Measurements from ENCODE around the gene GNLY. TPM values are rescaled to one million over a fixed set of nuclear protein-coding genes. Genes with fewer than 3 reads are reported as not detected.

GNLY gene
- total RNA-seq, 2 donors from 2014 or later = 24.0 to 31.8 TPM

- H3K27ac Mint-ChIP-seq = no peak overlapping the region
- no peaks in the 10 kb centered on the region for H3K9me3 Mint-ChIP-seq
- ATAC-seq (no peak), DNase-seq (ENCODE audit: low spot score in 2 of 2) (no peak)
- no peaks in the 10 kb centered on the region for H3K36me3 Mint-ChIP-seq
Observed at GRCh38 chr2:85697716-85698115, 3.6 kb downstream of the GNLY start.

DNA sequence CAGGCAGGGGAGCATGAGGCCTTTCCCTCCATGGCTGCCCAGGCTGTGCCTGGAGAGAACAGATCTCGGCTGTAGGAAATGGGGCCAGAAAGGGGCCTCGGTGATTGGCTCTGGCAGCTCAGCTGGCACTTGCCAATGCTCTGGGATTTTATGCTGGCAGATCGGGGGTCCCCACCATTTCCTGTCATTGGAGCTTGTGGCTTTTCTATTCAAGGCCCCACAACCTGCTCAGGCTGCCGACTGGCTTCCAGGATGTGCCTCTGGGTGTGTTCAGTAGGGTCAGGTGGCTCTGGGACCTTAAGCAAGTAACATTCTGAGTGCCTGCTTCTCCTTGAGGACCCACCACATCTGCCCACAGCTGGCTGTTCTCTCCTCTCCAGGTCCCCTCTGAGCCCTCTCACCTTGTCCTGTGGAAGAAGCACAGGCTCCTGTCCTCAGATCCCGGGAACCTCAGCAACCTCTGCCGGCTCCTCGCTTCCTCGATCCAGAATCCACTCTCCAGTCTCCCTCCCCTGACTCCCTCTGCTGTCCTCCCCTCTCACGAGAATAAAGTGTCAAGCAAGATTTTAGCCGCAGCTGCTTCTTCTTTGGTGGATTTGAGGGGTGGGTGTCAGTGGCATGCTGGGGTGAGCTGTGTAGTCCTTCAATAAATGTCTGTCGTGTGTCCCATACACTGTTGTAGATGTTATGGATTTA lies 4.2 kb downstream of the GNLY start:
- DNase-seq (ENCODE audit: low spot score in 2 of 2) = peak in 1 of 2 donors; percentile 50
- Mint-ChIP-seq H3K27ac (no peak overlapping the region), H3K36me3 (no peaks in the 10 kb centered on the region), H3K9me3 (no peaks in the 10 kb centered on the region)
- no peak for ATAC-seq

- Mint-ChIP-seq H3K27ac (no peak overlapping the region), H3K9me3 (no peaks in the 10 kb centered on the region), H3K36me3 (no peaks in the 10 kb centered on the region)
- DNase-seq (ENCODE audit: low spot score in 2 of 2) (no peak), ATAC-seq (no peak)
Observed at GRCh38 chr2:85698880-85699254, 4.7 kb downstream of the GNLY start.

DNA sequence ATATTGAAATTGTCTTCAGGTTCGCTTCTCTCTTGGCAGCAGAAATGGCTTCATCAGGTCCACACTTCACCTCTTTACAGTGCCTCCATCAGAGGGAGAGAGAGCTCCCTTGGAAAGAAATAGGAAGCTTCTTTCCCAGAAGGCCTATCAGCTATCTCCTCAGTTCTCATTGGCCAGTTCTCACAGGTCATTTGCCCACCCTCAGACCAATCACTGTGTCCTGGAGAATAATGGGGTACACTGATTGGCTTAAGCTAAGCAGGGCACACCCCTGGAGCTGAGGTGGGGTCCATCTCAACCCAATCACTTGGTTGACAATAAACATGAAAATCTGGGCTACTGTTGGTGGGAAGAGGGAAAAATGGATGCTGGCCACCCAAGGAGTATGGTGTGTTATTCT lies 5.2 kb downstream of the GNLY start:
- Mint-ChIP-seq H3K36me3 (no peaks in the 10 kb centered on the region), H3K9me3 (no peaks in the 10 kb centered on the region), H3K27ac (no peak overlapping the region)
- ATAC-seq = no peak
- no peak for DNase-seq (ENCODE audit: low spot score in 2 of 2)

DNA sequence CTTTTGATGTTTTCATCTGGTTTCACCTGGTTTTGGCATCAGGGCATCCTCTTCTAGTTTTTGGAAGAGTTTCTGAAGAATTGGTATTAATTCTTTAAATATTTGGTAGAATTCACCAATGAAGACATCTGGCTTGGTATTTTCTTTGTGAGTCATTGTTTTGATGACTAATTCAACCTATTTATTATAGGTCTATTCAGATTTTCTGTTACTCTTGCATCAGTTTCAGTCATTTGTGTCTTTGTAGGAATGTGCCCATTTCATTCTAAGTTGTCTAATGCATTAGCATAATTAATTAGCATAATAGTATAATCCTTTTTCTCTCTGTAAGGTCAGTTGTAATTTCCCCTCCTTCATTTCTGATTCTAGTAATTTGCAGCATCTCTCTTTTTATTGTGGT lies 8.0 kb downstream of the GNLY start:
- H3K36me3 Mint-ChIP-seq = no peaks in the 10 kb centered on the region
- ATAC-seq = no peak
- no peaks in the 10 kb centered on the region for H3K9me3 Mint-ChIP-seq
- H3K27ac Mint-ChIP-seq = peak overlapping the region in 1 of 2 donors; percentile 7
- no peak for DNase-seq (ENCODE audit: low spot score in 2 of 2)

- Mint-ChIP-seq H3K36me3 (no peaks in the 10 kb centered on the region), H3K9me3 (no peaks in the 10 kb centered on the region), H3K27ac (peak overlapping the region in 1 of 2 donors; percentile 7)
- no peak for ATAC-seq
- DNase-seq (ENCODE audit: low spot score in 2 of 2) = no peak
Observed at GRCh38 chr2:85702800-85703199, 8.6 kb downstream of the GNLY start.

DNA sequence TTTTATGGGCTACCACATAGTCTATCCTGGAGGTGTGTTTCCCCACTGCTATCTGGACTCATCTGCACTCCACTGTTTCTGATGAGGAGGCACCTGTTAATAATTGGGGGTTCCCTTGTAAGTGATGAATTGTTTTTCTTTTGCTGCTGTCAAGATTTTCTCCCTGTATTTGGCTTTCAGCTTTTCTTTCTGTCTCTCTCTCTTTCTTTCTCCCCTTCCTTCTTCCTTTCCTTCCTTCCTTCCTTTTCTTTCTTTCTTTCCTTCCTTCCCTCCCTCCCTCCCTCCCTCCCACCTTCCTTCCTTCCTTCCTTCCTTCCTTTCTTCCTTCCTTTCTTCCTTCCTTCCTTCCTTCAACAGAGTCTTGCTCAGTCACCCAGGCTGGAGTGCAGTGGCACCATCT lies 9.2 kb downstream of the GNLY start:
- DNase-seq (ENCODE audit: low spot score in 2 of 2) = no peak
- Mint-ChIP-seq H3K36me3 (no peaks in the 10 kb centered on the region), H3K9me3 (no peaks in the 10 kb centered on the region), H3K27ac (peak overlapping the region in 1 of 2 donors; percentile 13)
- no peak for ATAC-seq

DNA sequence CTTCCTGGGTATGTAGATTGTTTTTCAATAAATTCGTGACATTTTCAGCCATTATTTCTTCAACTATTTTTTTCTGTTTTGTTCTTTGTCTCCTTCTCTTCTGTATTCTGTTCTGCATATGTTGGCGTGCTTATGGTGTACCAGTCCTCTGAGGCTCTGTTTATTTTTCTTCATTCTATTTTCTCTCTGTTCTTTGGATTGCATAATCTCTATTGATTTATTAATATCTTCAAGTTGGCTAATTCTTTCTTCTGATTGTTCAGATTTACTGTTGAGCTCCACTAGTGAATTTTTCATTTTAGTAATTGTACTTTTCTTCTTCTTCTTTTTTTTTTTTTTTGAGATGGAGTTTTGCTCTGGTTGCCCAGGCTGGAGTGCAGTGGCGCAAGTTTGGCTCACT lies 9.9 kb downstream of the GNLY start:
- no peak for DNase-seq (ENCODE audit: low spot score in 2 of 2)
- Mint-ChIP-seq H3K27ac (no peak overlapping the region), H3K9me3 (no peaks in the 10 kb centered on the region), H3K36me3 (no peaks in the 10 kb centered on the region)
- no peak for ATAC-seq

DNA sequence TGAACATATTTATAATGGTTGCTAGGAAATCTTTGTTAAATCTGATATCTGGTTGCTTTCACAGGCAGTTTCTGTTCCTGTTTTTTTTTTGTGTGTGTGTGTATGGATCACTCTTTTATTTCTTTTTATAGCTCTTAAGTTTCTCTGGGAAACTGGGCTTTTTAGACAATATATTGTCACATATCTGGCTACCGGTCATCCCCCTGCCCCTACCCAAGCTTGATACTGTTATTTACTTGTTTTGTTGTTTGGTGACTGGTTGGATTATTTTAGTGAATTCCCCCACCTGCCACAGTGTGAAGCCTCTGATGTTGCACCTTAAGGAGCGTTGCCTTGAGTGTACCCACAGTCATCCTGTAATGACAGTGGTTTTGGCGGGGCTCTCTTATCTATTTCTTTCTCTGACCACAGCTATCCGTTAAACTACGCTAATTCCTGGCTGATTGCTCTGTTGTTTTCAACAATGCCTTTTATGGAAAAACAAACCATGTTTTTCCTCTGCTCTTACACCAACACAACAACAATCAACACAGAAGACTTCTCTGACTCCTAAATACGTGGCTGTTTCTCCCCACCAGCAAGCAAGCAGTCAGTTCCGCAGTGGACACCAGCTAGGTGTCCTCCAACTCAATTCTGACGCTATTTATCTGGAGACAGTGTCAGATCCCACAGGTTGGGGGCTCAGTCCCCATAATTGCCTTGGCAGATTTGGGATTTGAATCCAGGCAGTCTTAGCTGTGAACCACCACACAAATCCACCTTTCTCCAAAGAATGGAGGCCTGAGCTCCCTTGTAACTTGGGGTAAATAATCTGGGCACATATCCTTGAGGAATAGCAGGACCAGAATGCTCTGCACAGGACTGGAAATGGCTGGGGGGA lies 10.9 kb downstream of the GNLY start:
- Mint-ChIP-seq H3K9me3 (no peaks in the 10 kb centered on the region), H3K36me3 (no peaks in the 10 kb centered on the region), H3K27ac (peak overlapping the region; percentile 1 to 15)
- DNase-seq (ENCODE audit: low spot score in 2 of 2) (peak in 1 of 2 donors; percentile 23), ATAC-seq (no peak)

DNA sequence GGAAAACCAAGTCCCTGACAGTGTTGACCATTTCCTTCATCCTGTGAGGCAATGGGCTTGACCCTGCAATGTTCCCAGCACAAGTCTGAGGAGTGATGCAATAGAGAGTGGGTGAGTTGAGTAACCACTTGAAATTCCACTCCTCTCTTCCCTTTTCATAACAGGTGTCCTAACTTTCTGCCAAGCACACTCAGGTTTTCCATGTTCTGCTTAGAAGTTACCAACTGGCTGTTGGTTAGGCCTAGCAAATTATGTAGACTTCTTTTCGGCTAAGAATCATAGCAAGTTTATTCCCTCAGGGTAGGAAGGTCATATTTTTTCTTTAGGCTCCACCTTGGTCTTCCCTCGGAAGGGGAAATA lies 11.5 kb downstream of the GNLY start:
- ATAC-seq = no peak

GRCh38 chr2:85706063-85706462 lies 11.9 kb downstream of the GNLY start:
- Mint-ChIP-seq H3K9me3 (no peaks in the 10 kb centered on the region), H3K36me3 (no peaks in the 10 kb centered on the region), H3K27ac (peak overlapping the region in 1 of 2 donors; percentile 1)
- DNase-seq (ENCODE audit: low spot score in 2 of 2) (no peak), ATAC-seq (no peak)

More for the DNA sequence above, 11.5 kb downstream of the GNLY start:
- H3K36me3 Mint-ChIP-seq = no peaks in the 10 kb centered on the region
- H3K9me3 Mint-ChIP-seq = no peaks in the 10 kb centered on the region
- peak overlapping the region; percentile 1 to 51 for H3K27ac Mint-ChIP-seq
- no peak for DNase-seq (ENCODE audit: low spot score in 2 of 2)

GRCh38 chr2:85706599-85707296 lies 12.6 kb downstream of the GNLY start:
- peak in 1 of 2 donors; percentile 47 for DNase-seq (ENCODE audit: low spot score in 2 of 2)
- Mint-ChIP-seq H3K36me3 (no peaks in the 10 kb centered on the region), H3K27ac (no peak overlapping the region), H3K9me3 (no peaks in the 10 kb centered on the region)
- peak; percentile 8 to 14 for ATAC-seq

DNA sequence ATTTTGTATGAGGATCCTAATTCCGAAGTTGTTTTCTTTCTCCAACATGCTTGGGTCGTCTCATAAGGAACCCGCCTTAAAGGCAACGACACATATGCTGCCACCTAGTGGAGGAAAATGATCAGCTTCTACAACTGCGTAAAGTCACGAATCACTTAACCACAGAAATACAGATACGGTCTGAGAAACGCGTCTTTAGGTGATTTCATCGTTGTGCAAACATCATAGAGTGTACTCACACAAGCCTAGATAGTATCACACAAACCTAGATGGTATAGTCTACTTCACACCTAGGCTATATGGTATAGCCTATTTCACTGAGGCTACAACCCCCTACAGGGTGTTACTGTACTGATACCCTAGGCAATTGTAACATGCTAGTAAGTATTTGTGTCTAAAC lies 13.1 kb downstream of the GNLY start:
- Mint-ChIP-seq H3K9me3 (no peaks in the 10 kb centered on the region), H3K27ac (no peak overlapping the region), H3K36me3 (no peaks in the 10 kb centered on the region)

DNA sequence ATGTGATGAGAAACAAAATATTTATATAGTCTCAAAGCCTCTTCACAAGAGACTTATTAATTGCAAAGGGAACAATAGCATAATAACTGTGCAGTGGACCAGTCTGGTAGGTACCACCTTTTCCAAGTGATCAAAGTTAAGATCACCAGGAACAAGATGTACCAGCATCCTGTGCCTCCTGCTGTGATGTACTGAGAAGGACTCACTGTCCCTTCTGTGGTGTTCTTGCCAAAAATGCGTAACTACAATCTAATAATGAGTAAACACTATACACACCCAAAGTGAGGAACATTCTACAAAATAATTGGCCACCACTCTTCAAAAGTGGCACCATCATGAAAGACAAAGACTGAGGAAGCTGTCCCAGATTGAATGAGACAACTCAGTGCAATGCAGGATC lies 14.5 kb downstream of the GNLY start:
- Mint-ChIP-seq H3K9me3 (no peaks in the 10 kb centered on the region), H3K36me3 (no peaks in the 10 kb centered on the region), H3K27ac (no peak overlapping the region)
- DNase-seq (ENCODE audit: low spot score in 2 of 2) (no peak), ATAC-seq (no peak)

More for the DNA sequence above, 13.1 kb downstream of the GNLY start:
- peak; percentile 88 to 90 for ATAC-seq
- peak; percentile 48 to 77 for DNase-seq (ENCODE audit: low spot score in 2 of 2)

DNA sequence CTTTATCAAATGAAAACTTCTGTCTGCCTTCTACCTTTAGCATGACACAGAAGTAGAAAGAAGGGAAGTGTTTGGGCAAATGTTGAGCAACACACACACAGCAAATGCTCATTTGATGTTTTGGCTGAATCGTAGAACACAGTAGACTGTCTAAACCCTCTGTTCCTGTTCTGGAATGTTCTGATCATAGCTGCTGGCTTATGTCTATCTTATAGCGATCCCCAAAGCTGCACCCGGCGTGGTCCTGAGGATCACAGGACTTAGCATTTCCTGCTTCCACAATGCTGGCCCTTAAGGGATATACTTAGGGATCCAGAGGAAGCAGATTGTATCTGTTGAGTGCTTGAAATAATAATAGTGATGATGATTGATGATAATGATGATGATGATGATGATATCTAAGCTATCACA lies 15.2 kb downstream of the GNLY start:
- Mint-ChIP-seq H3K27ac (no peak overlapping the region), H3K36me3 (no peaks in the 10 kb centered on the region), H3K9me3 (no peaks in the 10 kb centered on the region)
- no peak for ATAC-seq
- DNase-seq (ENCODE audit: low spot score in 2 of 2) = no peak

GRCh38 chr2:85710687-85711577 lies 16.8 kb downstream of the GNLY start:
- DNase-seq (ENCODE audit: low spot score in 2 of 2) = no peak
- no peak overlapping the region for H3K27ac Mint-ChIP-seq
- H3K9me3 Mint-ChIP-seq = no peaks in the 10 kb centered on the region
- H3K36me3 Mint-ChIP-seq = no peaks in the 10 kb centered on the region
- no peak for ATAC-seq
